C4-2B (cell line): ENCODE results near the gene OGFOD1.

ENCODE experiments used
- H3K27ac ChIP-seq: fragments of 450-650 bp; 2 replicates; pipeline ENCODE4 v1.5.1; 2017
- CTCF ChIP-seq: fragments of 450-650 bp; conservative IDR thresholded peaks from 2 replicates; pipeline ENCODE4 v1.5.1; 2017; ENCODE audit warnings: mild to moderate bottlenecking
- ZFX ChIP-seq: fragments of 450-650 bp; IDR thresholded peaks from 2 replicates; pipeline ENCODE4 v1.6.1; 2017

The OGFOD1 gene

GRCh38 chr16:56413381-56413780, 38.0 kb upstream of the OGFOD1 start:
- H3K27ac ChIP-seq, result no peak overlapping the region
- TF ChIP-seq CTCF (no peak), ZFX (no peak)

- TF ChIP-seq ZFX, result no peak
- H3K27ac ChIP-seq, result no peak overlapping the region
These were observed 37.0 kb upstream of the OGFOD1 start for GRCh38 chr16:56414366-56414765.

- TF ChIP-seq CTCF, result no peak
- TF ChIP-seq ZFX, result no peak
- H3K27ac ChIP-seq, result no peak overlapping the region
These were observed 35.5 kb upstream of the OGFOD1 start for GRCh38 chr16:56415875-56416274.

- no peak for TF ChIP-seq CTCF
- no peak for TF ChIP-seq ZFX
- H3K27ac ChIP-seq, result no peak overlapping the region
These were observed 34.2 kb upstream of the OGFOD1 start for GRCh38 chr16:56417138-56417537.

- no peak for TF ChIP-seq ZFX
- TF ChIP-seq CTCF, result 0 out of 2 replicates have a peak, but pooled peaks have one; percentile 2
- H3K27ac ChIP-seq, result no peak overlapping the region
These were observed 31.4 kb upstream of the OGFOD1 start for GRCh38 chr16:56419740-56420548.

- no peak for TF ChIP-seq ZFX
- no peak for TF ChIP-seq CTCF
- H3K27ac ChIP-seq, result no peak overlapping the region
These were observed 30.7 kb upstream of the OGFOD1 start for GRCh38 chr16:56420613-56421012.

- no peak overlapping the region for H3K27ac ChIP-seq
- no peak for TF ChIP-seq ZFX
- TF ChIP-seq CTCF, result no peak
These were observed 30.0 kb upstream of the OGFOD1 start for GRCh38 chr16:56421313-56421712.
